ENCODE measurements around the gene WDR45.
A peak's percentile ranks its signal among the peaks of the same experiment; 100 is the strongest.

WDR45 gene

DNA sequence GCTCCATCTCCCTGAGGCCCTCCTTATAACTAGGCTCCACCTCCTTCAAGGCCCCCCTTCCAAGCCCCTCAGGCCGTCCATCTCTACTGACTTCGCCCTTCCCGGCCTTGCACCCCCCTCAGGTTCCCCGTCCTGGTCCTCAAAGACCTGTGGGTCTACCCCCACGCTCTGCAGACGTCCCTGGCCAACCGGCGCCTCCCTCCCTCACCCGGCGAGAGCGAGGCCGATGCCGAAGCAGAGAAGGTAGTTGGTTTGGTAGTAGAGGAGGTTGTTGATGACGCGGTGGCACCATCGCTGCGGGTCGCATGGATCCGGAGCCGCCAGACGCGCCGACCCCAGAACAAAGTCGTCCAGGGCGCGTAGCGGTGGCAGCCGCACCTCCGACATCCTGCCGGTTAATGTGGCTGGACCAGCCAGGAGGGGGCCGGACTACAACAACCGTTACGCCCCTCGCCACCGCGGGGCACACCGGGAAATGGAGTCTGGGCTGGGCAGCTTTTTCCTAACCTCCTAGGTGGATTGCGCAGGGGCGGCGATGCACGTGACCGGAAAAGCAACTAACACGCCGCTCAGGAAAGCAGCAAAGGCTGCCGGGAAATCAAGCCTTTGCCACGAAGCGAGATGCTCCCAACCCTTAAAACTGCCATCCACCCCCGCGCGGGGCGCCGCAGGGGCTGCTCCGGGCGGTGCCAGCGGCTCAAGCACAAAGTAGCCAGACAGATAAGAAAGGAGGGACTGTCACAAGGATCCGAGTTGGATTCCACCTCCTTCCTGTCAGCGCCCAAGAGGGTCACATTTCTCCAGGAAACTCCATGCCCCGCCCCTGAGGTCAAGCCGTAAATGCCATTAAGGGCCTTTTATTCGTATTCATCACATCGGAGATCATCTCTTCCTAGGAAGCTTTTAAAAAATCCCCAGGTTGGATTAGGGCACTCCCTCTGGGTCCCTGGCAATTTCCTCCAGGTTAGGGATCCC lies 5.8 kb downstream of the WDR45 start, which contains the start of gene PRAF2:
PRAF2 (minus strand) TSS at position 402 of the 975 bp plus-strand sequence; CDS start at position 387, 15 bp downstream.
- DNase-seq, result peak; percentile 76

DNA sequence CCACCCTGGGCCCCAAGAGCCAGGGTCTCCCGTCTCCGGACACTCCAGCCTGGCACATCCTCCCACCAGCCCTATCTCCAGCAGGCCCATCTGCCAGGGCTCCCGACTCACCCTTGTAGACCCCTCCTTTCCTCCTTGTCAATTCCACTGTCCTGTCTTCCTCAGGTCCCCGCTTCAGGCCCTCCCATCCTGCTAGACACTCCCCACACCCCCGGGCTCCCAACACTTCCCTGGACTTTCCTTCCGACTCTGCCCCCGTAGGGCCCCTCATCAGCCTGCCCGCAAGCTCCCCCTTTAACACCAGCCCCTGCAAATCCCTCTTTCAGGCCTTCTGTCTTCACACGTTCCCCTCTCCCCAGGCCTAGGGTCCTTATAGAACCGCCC lies 7.0 kb downstream of the WDR45 start:
- no peak for DNase-seq

DNA sequence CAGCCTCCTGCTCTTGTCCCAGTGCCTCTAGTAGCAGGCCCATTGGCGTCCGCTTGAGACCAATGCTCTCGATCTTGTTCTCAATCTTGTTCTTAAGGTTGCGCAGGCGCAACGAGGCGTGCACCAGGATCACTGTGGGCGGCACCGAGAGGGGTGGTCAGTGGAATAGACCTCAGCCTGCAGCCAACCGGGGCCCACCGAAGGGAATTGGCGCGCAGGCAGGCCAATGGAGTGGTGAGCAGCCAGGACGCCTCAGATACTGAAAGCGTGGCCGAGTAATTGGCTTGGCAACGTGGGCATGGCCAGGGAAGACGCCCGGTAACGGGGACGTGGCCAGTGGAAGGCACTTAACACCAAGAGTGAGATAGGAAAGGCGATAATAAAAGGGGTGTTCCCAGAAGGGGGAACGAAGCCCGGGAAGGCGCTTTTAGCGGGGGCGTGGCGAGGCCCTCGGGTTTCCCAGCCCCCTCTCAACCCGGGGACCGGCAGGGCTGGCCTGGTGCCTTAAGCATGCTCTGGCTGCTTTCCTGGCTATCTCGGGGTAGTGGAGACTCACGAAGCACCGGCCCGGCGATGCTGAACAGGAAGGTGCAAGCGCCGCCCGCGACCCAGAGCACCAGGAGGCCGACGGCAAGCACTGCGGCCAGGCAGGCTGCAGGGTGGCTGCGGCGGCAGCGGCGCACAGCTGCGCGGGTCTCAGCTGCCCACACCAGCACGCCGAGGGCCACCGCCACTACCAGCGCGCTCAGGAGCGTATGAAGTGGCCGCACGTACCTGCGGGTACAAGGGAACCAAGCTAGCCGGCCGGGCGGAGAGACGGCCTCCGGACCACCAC lies 7.6 kb downstream of the WDR45 start:
- DNase-seq, result no peak

DNA sequence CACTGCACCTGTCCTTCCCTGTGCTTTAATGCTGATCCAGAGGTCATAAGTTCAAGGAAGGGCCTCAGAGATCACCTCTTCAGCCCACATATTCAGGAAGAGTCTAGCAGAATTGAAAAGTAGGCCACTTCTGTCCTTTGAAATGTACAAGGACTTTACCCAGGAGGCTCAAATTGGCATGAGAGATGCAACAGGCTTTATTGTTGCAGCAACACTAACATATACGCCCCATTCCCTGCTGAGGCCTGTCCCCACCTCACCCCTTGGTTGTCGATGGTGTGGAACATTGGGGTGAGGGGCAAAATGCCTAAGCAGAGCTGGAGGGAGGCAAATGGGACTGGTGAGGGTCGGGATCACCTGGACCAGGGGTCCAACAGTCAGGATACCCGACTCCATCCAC lies 8.7 kb downstream of the WDR45 start:
- DNase-seq, result no peak

DNA sequence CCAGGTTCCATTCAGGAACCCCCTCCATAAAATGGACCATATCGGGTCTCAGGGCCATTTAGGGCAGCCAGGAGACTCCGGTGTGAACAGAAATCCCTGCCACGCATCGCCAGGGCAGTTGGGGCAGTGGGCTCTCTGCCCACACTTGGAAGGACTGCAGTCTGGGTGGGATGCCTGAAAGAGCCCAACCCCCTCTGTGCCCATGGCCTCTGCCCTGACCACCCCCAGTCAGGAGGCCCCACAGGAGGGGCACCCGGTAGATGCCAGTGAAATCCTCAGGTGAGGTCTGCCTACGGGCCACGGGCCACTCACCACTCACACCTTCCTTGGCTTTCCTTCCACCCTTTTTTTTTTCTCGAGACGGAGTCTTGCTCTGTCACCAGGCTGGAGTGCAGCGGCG lies 10.6 kb downstream of the WDR45 start:
- no peak for DNase-seq

DNA sequence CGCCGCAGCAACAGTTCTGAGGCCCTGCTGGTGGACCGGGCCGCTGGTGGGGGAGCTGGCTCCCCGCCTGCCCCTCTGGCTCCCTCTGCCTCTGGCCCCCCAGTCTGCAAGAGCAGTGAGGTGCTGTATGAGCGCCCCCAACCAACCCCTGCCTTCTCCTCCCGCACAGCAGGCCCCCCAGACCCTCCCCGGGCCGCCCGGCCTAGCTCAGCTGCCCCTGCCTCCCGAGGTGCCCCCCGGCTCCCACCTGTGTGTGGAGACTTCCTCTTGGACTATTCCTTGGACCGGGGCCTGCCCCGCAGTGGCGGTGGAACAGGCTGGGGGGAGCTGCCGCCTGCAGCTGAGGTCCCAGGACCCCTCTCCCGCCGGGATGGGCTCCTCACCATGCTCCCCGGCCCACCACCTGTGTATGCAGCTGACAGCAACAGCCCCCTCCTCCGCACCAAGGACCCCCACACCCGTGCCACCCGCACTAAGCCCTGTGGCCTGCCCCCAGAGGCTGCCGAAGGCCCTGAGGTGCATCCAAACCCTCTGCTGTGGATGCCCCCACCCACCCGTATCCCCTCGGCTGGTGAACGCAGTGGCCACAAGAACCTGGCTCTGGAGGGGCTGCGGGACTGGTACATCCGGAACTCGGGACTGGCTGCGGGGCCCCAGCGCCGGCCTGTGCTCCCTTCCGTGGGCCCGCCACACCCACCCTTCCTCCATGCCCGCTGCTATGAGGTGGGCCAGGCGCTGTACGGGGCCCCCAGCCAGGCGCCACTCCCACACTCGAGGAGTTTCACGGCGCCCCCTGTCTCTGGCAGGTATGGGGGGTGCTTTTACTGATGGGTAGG lies 12.2 kb downstream of the WDR45 start:
- no peak for DNase-seq

DNA sequence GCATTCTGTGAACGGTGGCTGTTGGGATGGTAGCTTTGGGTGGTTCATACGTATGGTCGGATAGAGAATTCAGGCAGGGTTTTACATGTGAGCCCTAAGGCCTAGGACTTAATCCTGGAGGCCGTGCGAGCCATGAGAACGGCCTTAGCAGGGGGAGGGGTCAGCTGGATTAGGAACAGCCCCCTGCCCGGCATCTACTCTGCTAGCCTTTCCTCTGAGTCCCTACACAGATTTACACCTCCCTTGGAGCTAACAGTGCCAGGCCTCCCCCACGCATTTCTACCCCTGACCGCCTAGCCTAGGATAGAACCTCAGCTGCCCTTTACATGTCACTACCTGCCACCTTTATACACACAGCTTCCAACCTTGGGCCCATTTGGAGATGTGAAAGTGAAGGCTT lies 13.0 kb downstream of the WDR45 start:
- no peak for DNase-seq

DNA sequence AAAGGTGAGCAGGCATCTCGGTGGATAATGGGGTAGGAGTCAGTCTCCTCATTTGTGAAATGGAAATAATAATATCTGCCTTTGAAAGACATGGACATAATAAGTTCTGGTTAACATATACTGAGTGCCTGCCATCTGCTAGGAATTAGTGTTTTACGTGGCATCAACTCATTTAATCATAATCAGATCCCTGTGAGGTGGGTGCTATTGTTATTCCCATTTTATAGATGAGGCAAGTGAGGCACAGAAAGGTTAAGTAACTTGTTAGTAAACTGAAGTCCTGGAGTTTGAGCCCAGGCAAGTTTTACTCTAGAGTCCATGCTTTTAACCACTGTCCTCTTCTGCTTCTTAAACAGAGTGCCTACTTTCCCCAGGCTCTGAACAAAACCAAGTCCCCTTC lies 13.4 kb downstream of the WDR45 start:
- no peak for DNase-seq

DNA sequence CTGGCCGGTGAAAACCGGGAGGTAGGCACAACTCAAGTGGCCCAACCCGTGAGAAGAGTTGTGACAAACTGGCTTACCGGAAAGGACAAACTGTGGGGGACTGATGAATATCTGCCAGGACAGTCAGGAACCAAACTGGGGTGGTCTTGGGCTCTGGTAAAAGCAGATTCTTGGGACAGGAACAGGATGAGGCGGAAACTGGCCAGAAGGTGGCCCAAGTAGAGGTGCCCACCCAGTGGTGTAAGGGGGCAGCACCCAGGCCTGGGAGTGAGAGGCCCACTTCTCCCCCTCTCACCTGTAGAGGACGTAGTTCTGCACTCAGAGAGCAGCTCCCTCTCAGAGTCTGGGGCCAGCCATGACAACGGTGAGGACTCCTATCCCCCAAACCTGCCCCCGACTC lies 15.0 kb downstream of the WDR45 start:
- DNase-seq, result no peak

DNA sequence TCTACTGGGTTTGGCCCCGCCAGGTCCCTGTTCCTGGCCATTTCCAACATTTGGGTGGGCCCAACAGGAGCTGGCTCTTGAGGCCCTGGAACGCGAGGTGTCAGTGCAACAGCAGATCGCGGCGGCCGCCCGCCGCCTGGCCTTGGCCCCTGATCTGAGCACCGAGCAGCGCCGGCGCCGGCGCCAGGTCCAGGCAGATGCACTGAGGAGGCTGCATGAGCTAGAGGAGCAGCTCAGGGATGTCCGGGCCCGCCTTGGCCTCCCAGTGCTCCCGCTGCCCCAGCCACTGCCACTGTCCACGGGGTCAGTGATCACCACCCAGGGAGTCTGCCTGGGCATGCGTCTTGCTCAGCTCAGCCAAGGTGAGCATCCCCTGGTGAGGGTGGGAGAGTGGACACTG lies 15.4 kb downstream of the WDR45 start:
- DNase-seq, result no peak

DNA sequence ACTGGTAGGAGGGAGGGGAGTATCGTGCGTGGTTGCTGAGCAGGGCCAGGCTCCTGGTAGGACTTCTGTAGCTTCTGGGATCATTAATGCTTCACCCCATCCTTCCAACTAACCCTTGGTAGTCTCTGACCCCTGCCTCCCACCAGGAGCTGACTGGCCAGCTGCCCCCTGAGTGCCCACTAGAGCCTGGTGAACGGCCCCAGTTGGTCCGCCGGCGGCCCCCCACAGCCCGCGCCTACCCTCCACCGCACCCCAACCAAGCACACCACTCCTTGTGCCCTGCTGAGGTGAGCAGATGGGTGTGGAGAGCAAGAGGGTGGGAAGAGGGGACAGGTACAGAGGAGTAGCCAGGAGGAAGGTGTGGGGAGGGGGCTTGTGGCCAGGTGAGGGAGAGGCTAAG lies 16.0 kb downstream of the WDR45 start:
- DNase-seq, result no peak

DNA sequence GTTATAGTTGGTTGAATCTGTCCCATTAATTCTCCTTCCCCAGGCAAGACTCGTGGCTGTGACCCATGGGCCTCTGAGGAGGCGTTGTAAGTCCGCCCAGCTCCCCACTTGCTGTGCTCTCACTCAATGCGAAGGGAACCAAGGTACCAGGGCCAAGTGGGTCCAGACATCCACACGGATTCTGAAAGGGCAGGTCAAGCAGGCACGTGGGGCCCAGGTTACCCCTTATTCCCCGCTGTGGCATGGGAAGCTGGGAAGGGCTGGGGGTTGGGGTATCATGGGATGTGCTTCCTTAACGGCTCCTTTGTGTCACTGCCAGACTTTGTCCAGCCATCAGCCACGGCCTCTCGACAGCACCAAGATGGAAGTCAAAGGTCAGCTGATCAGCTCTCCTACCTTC lies 17.8 kb downstream of the WDR45 start:
- no peak for DNase-seq

DNA sequence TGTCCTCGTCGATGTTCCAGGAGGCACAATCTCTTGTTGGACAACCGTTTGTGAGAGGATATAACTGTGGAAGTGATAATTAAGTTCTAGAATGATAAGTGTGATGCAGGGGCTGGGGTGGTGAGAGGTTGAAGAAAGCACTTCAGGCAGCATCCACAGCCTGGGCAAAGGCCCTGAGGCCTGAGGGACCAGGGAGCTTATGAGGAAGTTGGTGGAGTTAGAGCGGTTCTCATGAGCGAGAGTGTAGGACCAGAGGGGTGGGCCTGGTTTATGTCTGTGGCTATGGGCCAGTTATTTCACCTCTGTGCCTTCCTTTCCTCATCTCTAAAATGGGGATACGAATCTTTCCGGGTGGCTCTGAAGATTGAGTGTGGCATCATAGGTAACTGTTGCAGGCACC lies 18.2 kb downstream of the WDR45 start:
- no peak for DNase-seq

DNA sequence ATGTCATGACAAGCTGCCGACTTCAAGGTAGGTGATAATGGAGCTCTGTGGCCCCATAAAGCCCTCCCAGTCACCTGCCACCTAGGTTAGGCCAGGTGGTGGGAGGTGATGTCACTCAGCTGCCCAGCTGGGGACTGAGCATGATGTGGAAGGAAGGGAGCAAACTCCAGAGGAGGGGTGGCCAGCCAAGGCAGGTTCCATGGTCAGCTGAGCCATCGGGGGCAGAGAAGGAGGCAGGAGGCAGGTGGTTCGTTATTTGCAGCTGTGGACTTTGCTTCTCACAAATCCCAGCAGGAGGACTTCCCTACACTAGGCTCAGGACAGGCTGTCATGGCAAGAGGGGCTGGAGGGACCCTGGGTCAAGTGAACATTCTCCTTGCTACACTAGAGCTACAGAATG lies 18.8 kb downstream of the WDR45 start:
- DNase-seq, result no peak

DNA sequence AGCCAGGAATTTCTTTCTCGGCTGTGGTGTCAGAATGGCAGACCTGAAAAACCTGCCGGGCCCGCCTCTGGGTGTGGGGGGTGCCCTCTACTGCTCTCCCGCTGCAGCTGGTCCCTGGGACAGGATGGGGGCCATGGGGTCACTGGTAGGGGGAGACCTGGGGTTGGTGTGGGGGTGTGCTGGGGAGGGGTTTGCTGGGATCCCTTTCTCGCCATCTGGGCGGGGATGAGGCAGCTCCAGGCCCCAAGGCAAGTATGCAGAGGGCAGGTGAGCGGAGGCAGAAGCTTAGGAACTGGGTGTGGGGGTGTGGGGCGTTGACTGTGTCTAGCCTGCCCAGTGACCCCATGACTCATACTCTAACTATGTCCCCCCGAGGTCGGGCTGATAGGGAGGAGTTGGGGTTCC lies 20.0 kb downstream of the WDR45 start:
- DNase-seq, result no peak

DNA sequence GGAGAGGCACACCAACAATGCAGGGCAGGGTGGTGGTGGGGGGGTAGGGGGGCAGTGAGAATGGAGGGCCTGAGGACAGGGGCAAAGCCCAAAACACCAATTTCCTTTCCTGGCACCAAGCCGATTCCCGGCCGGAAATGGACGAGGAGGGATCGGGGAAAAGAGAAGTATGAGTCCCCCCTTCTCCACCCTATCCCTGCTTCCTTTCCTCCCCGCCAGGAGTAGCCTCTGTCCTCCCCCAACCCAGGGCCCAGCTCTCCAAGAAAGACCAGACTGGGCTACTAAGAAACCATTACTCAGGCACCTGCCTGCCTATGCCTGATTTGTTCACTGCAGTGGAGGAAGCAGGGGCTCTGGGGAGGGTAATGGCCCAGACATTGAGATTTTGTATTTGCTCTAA lies 20.5 kb downstream of the WDR45 start:
- no peak for DNase-seq

DNA sequence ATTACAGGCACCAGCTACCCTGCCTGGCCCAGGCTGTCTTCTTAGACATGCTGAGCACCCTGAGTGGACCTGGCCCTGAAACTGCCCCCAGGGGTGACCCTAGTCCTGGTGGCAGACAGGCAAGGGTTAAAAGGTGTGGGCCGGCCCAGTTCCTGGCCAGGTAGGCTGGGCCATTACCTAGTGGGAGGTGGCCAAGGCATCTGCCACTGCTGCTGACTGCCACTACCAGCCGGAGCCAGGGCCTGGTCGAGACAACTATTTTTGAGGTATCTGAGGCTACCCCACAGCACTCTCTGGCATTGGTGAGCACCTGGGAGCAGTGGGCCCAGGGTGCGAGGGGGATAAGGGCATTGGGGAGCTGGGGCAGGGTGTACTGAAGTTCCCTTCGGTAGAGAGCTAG lies 20.9 kb downstream of the WDR45 start, which contains the start of gene CCDC120:
CCDC120 (plus strand) TSS at position 206 of the 400 bp plus-strand sequence. CDS start 3,043 bp downstream, outside the sequence.
- no peak for DNase-seq

DNA sequence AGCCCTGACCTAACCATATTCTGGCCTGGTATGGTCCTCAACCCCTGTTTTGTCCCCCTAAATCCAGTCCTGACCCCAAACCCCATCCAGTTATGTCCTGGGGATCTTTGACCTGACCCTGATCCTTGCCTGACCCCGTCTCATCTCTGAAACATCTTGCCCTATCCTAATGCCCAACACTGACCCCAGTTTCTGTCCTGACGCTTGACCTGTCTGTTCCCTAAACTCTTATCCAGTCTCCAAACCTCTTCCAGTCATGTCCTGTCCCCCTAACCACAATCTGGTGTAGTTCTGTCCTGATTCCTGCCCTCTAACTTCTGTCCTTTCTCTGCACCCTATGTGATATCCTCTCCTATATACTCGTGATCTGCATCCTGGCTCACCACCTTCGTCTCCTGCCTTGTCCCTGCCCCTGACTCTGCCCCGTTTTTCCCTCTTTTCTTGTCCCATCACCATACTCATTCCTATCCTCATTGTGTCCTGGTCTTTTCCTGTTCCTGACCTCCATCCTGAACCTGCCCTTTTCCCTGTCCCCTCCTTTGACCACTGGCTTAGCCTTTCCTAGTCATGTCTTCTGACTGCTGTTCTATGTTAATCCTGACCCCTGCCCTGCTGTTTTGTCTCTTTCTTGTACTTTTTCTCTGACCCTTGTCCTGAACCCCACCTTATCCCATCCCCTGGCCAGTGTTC lies 25.5 kb downstream of the WDR45 start:
- no peak for DNase-seq

DNA sequence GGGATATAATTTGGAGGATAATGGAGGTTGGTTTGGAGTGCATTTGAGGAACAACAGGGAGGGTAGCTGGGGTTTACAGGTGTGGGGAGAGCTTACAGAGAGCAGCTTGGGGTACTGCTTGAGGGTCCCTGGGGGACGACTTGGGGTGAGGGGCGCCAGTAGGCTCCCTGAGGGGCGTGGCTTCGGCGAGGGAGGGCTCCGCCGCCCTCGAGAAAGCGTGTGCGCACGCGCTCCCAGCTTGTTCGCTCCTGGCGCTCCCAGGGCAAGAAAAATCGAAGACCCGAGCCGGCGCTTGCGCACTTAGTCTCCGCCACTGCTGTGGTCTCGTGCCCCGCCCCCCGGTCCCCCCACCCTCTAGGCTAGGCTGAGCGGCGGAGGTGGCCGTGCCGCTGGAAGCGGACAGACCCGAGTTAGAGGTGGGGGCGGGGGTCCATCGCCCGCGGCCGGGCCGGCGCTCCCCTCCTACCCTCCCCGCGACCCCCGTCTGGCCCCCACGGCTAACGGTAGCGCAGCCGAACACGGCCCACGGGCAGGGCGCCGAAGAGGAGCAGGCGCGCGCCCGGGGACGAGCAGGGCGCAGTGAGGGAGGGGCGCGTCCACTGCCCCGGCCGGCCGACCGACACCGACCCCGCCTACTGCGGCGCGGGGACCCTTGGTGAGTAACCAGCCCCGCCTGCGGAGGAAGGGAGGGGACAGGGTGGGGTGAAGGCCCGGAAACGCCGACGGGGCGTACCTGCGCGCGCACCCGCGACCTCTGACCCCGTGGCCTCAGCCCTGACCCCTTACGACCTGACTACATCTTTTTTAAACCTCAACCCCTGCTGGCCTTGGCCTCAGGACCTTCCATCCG lies 26.2 kb downstream of the WDR45 start:
- DNase-seq, result peak; percentile 44

DNA sequence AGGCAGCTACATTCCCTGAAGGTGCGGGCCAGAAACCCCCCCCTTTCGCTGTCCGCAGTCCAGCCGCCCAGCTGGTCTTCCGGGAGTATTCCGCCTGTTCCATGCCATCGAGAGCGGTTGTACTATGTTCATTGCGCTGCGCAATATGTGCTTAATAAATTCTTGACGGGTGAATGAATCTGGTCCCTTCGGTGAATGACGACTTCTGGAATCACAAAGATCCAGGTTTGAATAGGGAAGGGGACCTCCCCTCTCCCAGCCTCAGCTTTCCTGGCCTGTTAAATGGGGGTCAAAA lies 35.8 kb downstream of the WDR45 start:
- no peak for DNase-seq

Measured in T-helper 9 cell (primary cell).